Chondrocyte (in vitro differentiated cells): Measurements from ENCODE around the gene CATSPER4. TPM values are rescaled to one million over a fixed set of nuclear protein-coding genes. Genes with fewer than 3 reads are reported as not detected.

ENCODE experiments used
- DNase-seq: peaks from one replicate; pipeline ENCODE4 v3.0.0; 2021; ENCODE audit warnings: mixed read lengths, low spot score
- H3K27ac Mint-ChIP-seq: one replicate; pipeline ENCODE4 v1.8.0; 2021; ENCODE audit warnings: mild to moderate bottlenecking, moderate library complexity, mixed read lengths; ENCODE audit not compliant: unreplicated experiment
- H3K27me3 Mint-ChIP-seq: 2 replicates; pipeline ENCODE4 v1.8.0; 2021; ENCODE audit warnings: low read depth, mixed read lengths
- H3K36me3 Mint-ChIP-seq: 2 replicates; pipeline ENCODE4 v1.8.0; 2021; ENCODE audit warnings: low read depth, mixed read lengths
- H3K4me1 Mint-ChIP-seq: 2 replicates; pipeline ENCODE4 v1.8.0; 2021; ENCODE audit warnings: low read depth, mild to moderate bottlenecking, mixed read lengths
- H3K4me3 Mint-ChIP-seq: one replicate; pipeline ENCODE4 v1.8.0; 2021; ENCODE audit warnings: mild to moderate bottlenecking, moderate library complexity, mixed read lengths; ENCODE audit not compliant: unreplicated experiment
- H3K9me3 Mint-ChIP-seq: 2 replicates; pipeline ENCODE4 v1.8.0; 2021; ENCODE audit warnings: low read depth, mixed read lengths
- total RNA-seq: library from RNA; stranded (reverse); gene quantifications from 3 replicates; pipeline ENCODE4 v1.2.1, GENCODE V29; 2021
- TF ChIP-seq, protein P1 (sequence below): fragments of 200-600 bp; sonication (generic); IDR thresholded peaks from 2 replicates; pipeline ENCODE4 v1.5.0; 2021; ENCODE audit warnings: antibody characterized with exemption, mild to moderate bottlenecking, moderate library complexity

Gene CATSPER4
- total RNA-seq, 1 donor from 2014 or later: not detected

GRCh38 chr1:26195805-26196204 lies 5.4 kb downstream of the CATSPER4 start:
- Mint-ChIP-seq H3K4me3 (no peak overlapping the region), H3K4me1 (no peaks in the 10 kb centered on the region), H3K27ac (no peak overlapping the region), H3K9me3 (no peaks in the 10 kb centered on the region), H3K36me3 (no peaks in the 10 kb centered on the region), H3K27me3 (peaks cover 22% of the 10 kb centered on the region)
- no peak for DNase-seq
- TF ChIP-seq, protein P1, sequence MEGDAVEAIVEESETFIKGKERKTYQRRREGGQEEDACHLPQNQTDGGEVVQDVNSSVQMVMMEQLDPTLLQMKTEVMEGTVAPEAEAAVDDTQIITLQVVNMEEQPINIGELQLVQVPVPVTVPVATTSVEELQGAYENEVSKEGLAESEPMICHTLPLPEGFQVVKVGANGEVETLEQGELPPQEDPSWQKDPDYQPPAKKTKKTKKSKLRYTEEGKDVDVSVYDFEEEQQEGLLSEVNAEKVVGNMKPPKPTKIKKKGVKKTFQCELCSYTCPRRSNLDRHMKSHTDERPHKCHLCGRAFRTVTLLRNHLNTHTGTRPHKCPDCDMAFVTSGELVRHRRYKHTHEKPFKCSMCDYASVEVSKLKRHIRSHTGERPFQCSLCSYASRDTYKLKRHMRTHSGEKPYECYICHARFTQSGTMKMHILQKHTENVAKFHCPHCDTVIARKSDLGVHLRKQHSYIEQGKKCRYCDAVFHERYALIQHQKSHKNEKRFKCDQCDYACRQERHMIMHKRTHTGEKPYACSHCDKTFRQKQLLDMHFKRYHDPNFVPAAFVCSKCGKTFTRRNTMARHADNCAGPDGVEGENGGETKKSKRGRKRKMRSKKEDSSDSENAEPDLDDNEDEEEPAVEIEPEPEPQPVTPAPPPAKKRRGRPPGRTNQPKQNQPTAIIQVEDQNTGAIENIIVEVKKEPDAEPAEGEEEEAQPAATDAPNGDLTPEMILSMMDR: no peak

DNA sequence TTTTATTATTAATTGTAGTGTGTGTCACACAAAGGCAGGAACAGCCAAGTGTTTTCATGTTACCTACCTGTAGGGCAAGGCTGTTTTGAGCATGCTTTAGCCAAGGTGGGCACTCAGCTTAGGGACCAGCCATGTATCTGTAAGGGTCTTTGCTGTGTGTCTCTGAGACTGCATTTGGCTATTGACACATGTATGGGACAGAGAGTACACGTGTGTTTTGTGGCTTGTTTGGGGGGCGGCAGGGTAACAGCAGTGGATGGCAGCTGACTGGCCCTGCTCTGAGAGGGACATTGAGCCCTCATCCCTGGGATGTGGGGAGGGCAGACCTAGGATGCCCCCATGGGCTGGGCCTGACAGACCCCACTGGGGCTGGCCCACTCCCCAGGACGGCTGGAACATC lies 6.9 kb downstream of the CATSPER4 start:
- Mint-ChIP-seq H3K36me3 (no peaks in the 10 kb centered on the region), H3K27ac (no peak overlapping the region), H3K4me3 (no peak overlapping the region), H3K9me3 (no peaks in the 10 kb centered on the region), H3K27me3 (peaks cover 22% of the 10 kb centered on the region), H3K4me1 (no peaks in the 10 kb centered on the region)
- no peak for DNase-seq
- TF ChIP-seq, protein P1: no peak

- Mint-ChIP-seq H3K27me3 (peaks cover 25% of the 10 kb centered on the region), H3K4me3 (no peak overlapping the region), H3K9me3 (no peaks in the 10 kb centered on the region), H3K27ac (no peak overlapping the region), H3K4me1 (no peaks in the 10 kb centered on the region), H3K36me3 (no peaks in the 10 kb centered on the region)
- DNase-seq: no peak
- TF ChIP-seq, protein P1: no peak
Measured at GRCh38 chr1:26197813-26198212, 7.4 kb downstream of the CATSPER4 start.

DNA sequence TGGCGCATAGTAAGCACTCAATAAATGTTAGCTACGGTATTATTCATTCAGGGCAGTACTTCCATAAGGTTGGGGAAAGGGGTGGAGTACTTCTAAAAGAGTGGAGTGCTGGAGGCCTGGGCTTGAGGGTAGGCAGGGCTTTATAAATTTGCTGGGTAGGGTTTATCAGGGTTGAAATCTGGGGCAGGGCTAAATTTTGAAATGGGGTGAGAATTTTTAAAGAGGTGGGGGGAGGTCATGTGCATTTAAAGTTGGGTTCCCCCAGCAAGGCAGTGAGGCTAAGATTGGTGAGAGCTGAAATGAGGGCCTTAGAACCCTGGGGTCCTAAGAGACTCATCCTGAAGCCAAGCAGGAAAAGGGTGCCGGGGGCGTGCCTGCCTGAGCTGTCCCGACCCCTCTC lies 10.0 kb downstream of the CATSPER4 start:
- no peak overlapping the region for H3K4me3 Mint-ChIP-seq
- peaks cover 24% of the 10 kb centered on the region for H3K27me3 Mint-ChIP-seq
- H3K9me3 Mint-ChIP-seq: no peaks in the 10 kb centered on the region
- H3K4me1 Mint-ChIP-seq: no peaks in the 10 kb centered on the region
- DNase-seq: no peak
- TF ChIP-seq, protein P1: no peak
- no peak overlapping the region for H3K27ac Mint-ChIP-seq
- H3K36me3 Mint-ChIP-seq: no peaks in the 10 kb centered on the region

- no peak overlapping the region for H3K27ac Mint-ChIP-seq
- DNase-seq: no peak
- TF ChIP-seq, protein P1: no peak
- H3K36me3 Mint-ChIP-seq: no peaks in the 10 kb centered on the region
- no peaks in the 10 kb centered on the region for H3K9me3 Mint-ChIP-seq
- H3K4me3 Mint-ChIP-seq: no peak overlapping the region
- H3K27me3 Mint-ChIP-seq: peaks cover 15% of the 10 kb centered on the region
- no peaks in the 10 kb centered on the region for H3K4me1 Mint-ChIP-seq
Measured at GRCh38 chr1:26203642-26204318, 13.4 kb downstream of the CATSPER4 start.
